ENCODE measurements around the gene SPATA31D4. TPM values are rescaled to one million over a fixed set of nuclear protein-coding genes. Genes with fewer than 3 reads are reported as not detected.

SPATA31D4 gene
- total and polyA plus RNA-seq, 10 of the 15 experiments (the other 5 are each of a cell fraction or from before 2014, with no cell fraction given): not detected

GRCh38 chr9:81886665-81887064 lies 41.6 kb upstream of the SPATA31D4 start:
- SMC1A ChIA-PET (ENCODE audit: uncharacterized antibody, unreplicated experiment): interaction anchor here (0.6 kb wide), 1 partner anchor 249 kb away, joined by 3 read pairs; no protein-coding TSS in a partner anchor
- Histone ChIP-seq H3K36me3 (ENCODE audit: control insufficient read depth in 2 of 2, insufficient read depth in 2 of 2, low read length in 1 of 2) (no peaks in the 10 kb centered on the region), H3K9ac (ENCODE audit: control insufficient read depth, insufficient read depth, low read length) (no peak overlapping the region), H3K4me2 (ENCODE audit: control insufficient read depth, insufficient read depth) (no peak overlapping the region), H3K27ac (ENCODE audit: control insufficient read depth, insufficient read depth) (no peak overlapping the region), H3K27me3 (replicated peaks in 1 of 2; ENCODE audit: control insufficient read depth in 2 of 2, insufficient read depth in 2 of 2, low read length in 1 of 2) (no peaks in the 10 kb centered on the region), H3K9me3 (replicated peaks; ENCODE audit: control insufficient read depth, insufficient read depth, low read length) (no peaks in the 10 kb centered on the region; the same call in 2 of the 3 replicates), H4K20me1 (ENCODE audit: control insufficient read depth, insufficient read depth) (no peaks in the 10 kb centered on the region), H3K4me3 (no peak overlapping the region), H3K79me2 (ENCODE audit: control insufficient read depth, insufficient read depth, low read length) (no peaks in the 10 kb centered on the region), H2AFZ (ENCODE audit: control insufficient read depth, low read depth, low read length) (no peak overlapping the region), H3K4me1 (ENCODE audit: control insufficient read depth, insufficient read depth, low read length) (no peaks in the 10 kb centered on the region)
- TF ChIP-seq EGR1 (IDR thresholded peaks at IDR 0.05; ENCODE audit: borderline replicate concordance in 1 of 2, low read depth in 2 of 2, low read length in 2 of 2) (no peak), STAT3 (IDR thresholded peaks at IDR 0.05; ENCODE audit: low read depth, low read length) (no peak), SMARCA5 (IDR thresholded peaks at IDR 0.05) (no peak), ATF7 (IDR thresholded peaks at IDR 0.05; ENCODE audit: low read depth) (no peak), FOXM1 (IDR thresholded peaks at IDR 0.05; ENCODE audit: low read depth, low read length) (no peak), PML (IDR thresholded peaks at IDR 0.05; ENCODE audit: low read length) (no peak), IRF4 (IDR thresholded peaks at IDR 0.05; ENCODE audit: low read depth, low read length) (no peak), ETV6 (conservative IDR thresholded peaks at IDR 0.05 in 1 of 2, IDR thresholded peaks at IDR 0.05 in 1 of 2; ENCODE audit: borderline replicate concordance in 1 of 2, low read depth in 1 of 2) (no peak), HDAC6 (IDR thresholded peaks at IDR 0.05; ENCODE audit: unreplicated experiment) (no peak)
- TF ChIP-seq, protein P1, sequence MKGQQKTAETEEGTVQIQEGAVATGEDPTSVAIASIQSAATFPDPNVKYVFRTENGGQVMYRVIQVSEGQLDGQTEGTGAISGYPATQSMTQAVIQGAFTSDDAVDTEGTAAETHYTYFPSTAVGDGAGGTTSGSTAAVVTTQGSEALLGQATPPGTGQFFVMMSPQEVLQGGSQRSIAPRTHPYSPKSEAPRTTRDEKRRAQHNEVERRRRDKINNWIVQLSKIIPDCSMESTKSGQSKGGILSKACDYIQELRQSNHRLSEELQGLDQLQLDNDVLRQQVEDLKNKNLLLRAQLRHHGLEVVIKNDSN (IDR thresholded peaks at IDR 0.05; ENCODE audit: borderline replicate concordance, extremely low read length, insufficient read depth, low read depth, low read length): no peak
- TF ChIP-seq, protein P2, sequence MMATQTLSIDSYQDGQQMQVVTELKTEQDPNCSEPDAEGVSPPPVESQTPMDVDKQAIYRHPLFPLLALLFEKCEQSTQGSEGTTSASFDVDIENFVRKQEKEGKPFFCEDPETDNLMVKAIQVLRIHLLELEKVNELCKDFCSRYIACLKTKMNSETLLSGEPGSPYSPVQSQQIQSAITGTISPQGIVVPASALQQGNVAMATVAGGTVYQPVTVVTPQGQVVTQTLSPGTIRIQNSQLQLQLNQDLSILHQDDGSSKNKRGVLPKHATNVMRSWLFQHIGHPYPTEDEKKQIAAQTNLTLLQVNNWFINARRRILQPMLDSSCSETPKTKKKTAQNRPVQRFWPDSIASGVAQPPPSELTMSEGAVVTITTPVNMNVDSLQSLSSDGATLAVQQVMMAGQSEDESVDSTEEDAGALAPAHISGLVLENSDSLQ (IDR thresholded peaks at IDR 0.05): no peak
- DNase-seq (ENCODE audit: low read depth, low spot score) (no peak), FAIRE-seq (no peak), ATAC-seq (no peak)
- BruUV-seq (replicated peaks): no TSS peak
- intact Hi-C loops (cut with micrococcal nuclease; ENCODE audit: unreplicated experiment): no loop called here
- in situ Hi-C loops (cut with MboI): no loop called here
- RAD21 ChIA-PET (ENCODE audit: unreplicated experiment): no interaction called here
- 0% methylated on average over 1 of the region's 1 CpG for WGBS (ENCODE audit: insufficient coverage, insufficient replicate concordance, low lambda C conversion rate, missing lambda C conversion rate)
- POLR2A ChIA-PET: no interaction called here
- CTCF ChIA-PET: interaction anchor here (1.1 kb wide), 1 partner anchor 12 kb away, joined by 3 read pairs; no protein-coding TSS in a partner anchor
